K562 (cell line): ENCODE results near the gene ASCC1. TPM values are rescaled to one million over a fixed set of nuclear protein-coding genes. Genes with fewer than 3 reads are reported as not detected.

ENCODE experiments used
- ATAC-seq: fragments of 200-7000 bp; cut with Tn5 transposase; 3 replicates; pipeline ENCODE4 v1.9.1; 2020; ENCODE audit warnings: moderate library complexity
- BruUV-seq: library from RNA; stranded (reverse); fragments of 400-500 nt; replicated peaks from 2 replicates; lab custom pipeline; 2021; lab: Mats Ljungman, UMichigan
- CTCF ChIA-PET: fragments of 300-600 bp; formaldehyde crosslinking; extraction: SDS; loops from one replicate; lab custom pipeline; 2021; ENCODE audit warnings: low intra/inter-chr PET ratio; lab: Yijun Ruan, JAX
- POLR2A ChIA-PET: fragments of 300-600, 350-650 bp; sonication (Branson Sonifier 250); formaldehyde crosslinking; extraction: SDS; loops from one replicate; lab custom pipeline; 2021; ENCODE audit warnings: antibody characterized with exemption, inconsistent platforms; lab: Yijun Ruan, JAX
- DNase-seq, 4 experiments: peaks; one replicate each; pipeline versions ENCODE4 v3.0.0 to v3.0.0-alpha.2; 2011 to 2018; ENCODE audit warnings: low spot score in 3 of 4, mixed read lengths in 3 of 4; ENCODE audit errors: extremely low read depth in 1 of 4
- FAIRE-seq: peaks from 2 replicates; lab custom pipeline; 2011; peaks lifted over from hg19 to GRCh38; lab: Jason Lieb, UNC
- H2AFZ ChIP-seq: 2 replicates; pipeline ENCODE4 v1.6.0; 2011; ENCODE audit warnings: low read depth, low read length, control low read depth, inconsistent platforms
- H3K27ac ChIP-seq: fragments of 200-600 bp; 3 replicates; pipeline ENCODE4 v1.8.0; 2011; ENCODE audit warnings: low read depth, mild to moderate bottlenecking, control low read depth, inconsistent platforms, low read length, moderate library complexity, mixed read lengths; ENCODE audit errors: extremely low read depth
- H3K27me3 ChIP-seq, 2 experiments: fragments of 300-600 bp in 1 of 2; 2 replicates in 1 of 2; 3 replicates in 1 of 2; pipeline versions ENCODE4 v1.6.0 to v1.8.0; 2011; ENCODE audit warnings: inconsistent platforms in 2 of 2, low read length in 2 of 2, mild to moderate bottlenecking in 1 of 2, mixed read lengths in 1 of 2, moderate library complexity in 1 of 2; ENCODE audit not compliant: control insufficient read depth in 2 of 2, insufficient read depth in 2 of 2
- H3K36me3 ChIP-seq: fragments of 300-600 bp; 3 replicates; pipeline ENCODE4 v1.8.0; 2011; ENCODE audit warnings: mild to moderate bottlenecking, low read length, inconsistent platforms; ENCODE audit not compliant: control insufficient read depth, insufficient read depth
- H3K4me1 ChIP-seq, 2 experiments: fragments of 200-600 bp in 1 of 2; replicated peaks in 1 of 2; 2 replicates in 1 of 2; 3 replicates in 1 of 2; pipeline versions ENCODE4 v1.5.1 to v1.8.0; 2011; ENCODE audit warnings: inconsistent platforms in 2 of 2, low read length in 2 of 2, mild to moderate bottlenecking in 1 of 2, mixed read lengths in 1 of 2, moderate library complexity in 1 of 2; ENCODE audit not compliant: control insufficient read depth in 2 of 2, insufficient read depth in 2 of 2
- H3K4me2 ChIP-seq: 2 replicates; pipeline ENCODE4 v1.6.1; 2011; ENCODE audit warnings: low read length, control low read depth, inconsistent platforms, mixed read lengths; ENCODE audit not compliant: insufficient read depth
- H3K4me3 ChIP-seq: fragments of 200-600 bp; sonication (generic), shearing (Covaris generic); 2 replicates; pipeline ENCODE4 v1.5.1; 2016; ENCODE audit warnings: control low read depth, inconsistent platforms
- H3K79me2 ChIP-seq: fragments of 200-600 bp; 3 replicates; pipeline ENCODE4 v1.8.0; 2011; ENCODE audit warnings: low read length, inconsistent platforms; ENCODE audit not compliant: control insufficient read depth, insufficient read depth
- H3K9ac ChIP-seq, 2 experiments: 2 replicates each; pipeline versions ENCODE4 v1.6.0 to v1.6.1; 2011; ENCODE audit warnings: low read depth in 2 of 2, low read length in 2 of 2, control low read depth in 1 of 2, inconsistent platforms in 1 of 2, mild to moderate bottlenecking in 1 of 2, mixed read lengths in 1 of 2; ENCODE audit not compliant: insufficient read depth in 1 of 2
- H3K9me1 ChIP-seq: one replicate; pipeline ENCODE4 v1.6.0; 2011; ENCODE audit warnings: inconsistent platforms, mild to moderate bottlenecking, low read length, moderate library complexity; ENCODE audit not compliant: control insufficient read depth, insufficient read depth
- H3K9me3 ChIP-seq: replicated peaks from 2 replicates; pipeline ENCODE4 v1.5.1; 2011; ENCODE audit warnings: low read depth, low read length, inconsistent platforms; ENCODE audit not compliant: control insufficient read depth, insufficient read depth
- H4K20me1 ChIP-seq: replicated peaks from 2 replicates; pipeline ENCODE4 v1.6.1; 2011; ENCODE audit warnings: low read length, inconsistent platforms, mixed read lengths; ENCODE audit not compliant: control insufficient read depth, insufficient read depth
- E2F3 ChIP-seq: fragments of 250-450 bp; sonication (Bioruptor Pico); IDR thresholded peaks from 2 replicates; pipeline ENCODE4 v1.4.0; 2020; ENCODE audit warnings: mild to moderate bottlenecking
- EZH2 ChIP-seq: IDR thresholded peaks from 2 replicates; pipeline ENCODE4 v1.6.1; 2012; ENCODE audit warnings: low read depth, mild to moderate bottlenecking, inconsistent platforms, low read length, borderline replicate concordance
- FOXP1 ChIP-seq: sonication (generic); formaldehyde crosslinking; IDR thresholded peaks from 2 replicates; pipeline ENCODE4 v1.8.0; 2022; ENCODE audit warnings: mild to moderate bottlenecking, missing genetic modification reagents
- GTF2B ChIP-seq: IDR thresholded peaks from 2 replicates; pipeline ENCODE4 v1.6.1; 2011; ENCODE audit not compliant: insufficient read length; ENCODE audit errors: extremely low read depth
- HINFP ChIP-seq: fragments of 450-650 bp; conservative IDR thresholded peaks from 2 replicates; pipeline ENCODE4 v1.6.1; 2016; ENCODE audit warnings: missing genetic modification characterization, low read depth, mild to moderate bottlenecking, control low read depth, missing compliant biosample characterization
- MLX ChIP-seq, 2 experiments: fragments of 450-650 bp in 1 of 2; sonication (generic) in 1 of 2; formaldehyde crosslinking; conservative IDR thresholded peaks; 2 replicates each; pipeline versions ENCODE4 v1.4.0 to v1.8.1; 2020 to 2022; ENCODE audit warnings: mild to moderate bottlenecking in 1 of 2, missing genetic modification reagents in 1 of 2
- PHB ChIP-seq: fragments of 250-450 bp; sonication (Bioruptor Pico); IDR thresholded peaks from 2 replicates; pipeline ENCODE4 v1.5.0; 2021
- PTBP1 ChIP-seq: fragments of 200-400 bp; formaldehyde crosslinking; IDR thresholded peaks from 2 replicates; pipeline ENCODE4 v1.6.1; 2017; ENCODE audit warnings: low read depth, low read length
- SIN3A ChIP-seq, 2 experiments: fragments of 150-350 bp in 1 of 2; IDR thresholded peaks; 2 replicates each; pipeline ENCODE4 v1.6.1; 2011 to 2016; ENCODE audit warnings: borderline replicate concordance in 2 of 2, low read depth in 2 of 2, low read length in 2 of 2, mild to moderate bottlenecking in 2 of 2, moderate library complexity in 2 of 2; ENCODE audit not compliant: control insufficient read depth in 1 of 2
- TAF15 ChIP-seq: fragments of 200-400 bp; formaldehyde crosslinking; IDR thresholded peaks from 2 replicates; pipeline ENCODE4 v1.6.1; 2017; ENCODE audit warnings: mild to moderate bottlenecking, low read depth, low read length, moderate library complexity
- ZNF408 ChIP-seq: fragments of 250-450 bp; sonication (Bioruptor Pico); IDR thresholded peaks from 2 replicates; pipeline ENCODE4 v1.4.0; 2020; ENCODE audit warnings: low read depth, mild to moderate bottlenecking, moderate library complexity
- ZNF444 ChIP-seq: fragments of 250-450 bp; sonication (Bioruptor Pico); IDR thresholded peaks from 2 replicates; pipeline ENCODE4 v1.4.0; 2020; ENCODE audit warnings: mild to moderate bottlenecking, moderate library complexity
- ZNF639 ChIP-seq, 2 experiments: fragments of 200-800 bp in 1 of 2; sonication (Bioruptor generic) in 1 of 2; sonication (generic) in 1 of 2; formaldehyde crosslinking in 1 of 2; IDR thresholded peaks in 1 of 2; conservative IDR thresholded peaks in 1 of 2; 2 replicates each; pipeline versions ENCODE4 v1.5.0 to v1.6.1; 2016 to 2020; ENCODE audit warnings: missing compliant biosample characterization in 1 of 2, missing genetic modification characterization in 1 of 2, missing genetic modification reagents in 1 of 2
- WGBS: fragments of 100-300 bp; shearing (Covaris generic); methylation state at CpG from one replicate; pipeline ENCODE4 v1.1.6; 2016; ENCODE audit warnings: low coverage, mixed read lengths; ENCODE audit not compliant: insufficient coverage; ENCODE audit errors: missing lambda C conversion rate; 5-methylcytosine and 5-hydroxymethylcytosine counted together
- in situ Hi-C: fragments of 300-500 bp; cut with MboI; formaldehyde crosslinking; loops from 4 replicates; pipeline ENCODE4 v1.15.0; 2018; ENCODE audit warnings: inconsistent platforms, mixed read lengths
- intact Hi-C: fragments of 100-400 bp; cut with micrococcal nuclease; formaldehyde crosslinking; loops from 2 replicates; pipeline ENCODE4 v1.14.2; 2022
- polyA plus RNA-seq, 8 experiments: library from polyadenylated mRNA; depleted of rRNA in 4 of 8; stranded (reverse) in 5 of 8; unstranded in 3 of 8; fragments of >200 nt; fragmentation: Nextera tagmentation in 2 of 8; fragmentation: Illumina TruSeq in 1 of 8; extraction: Ambion mirVana in 2 of 8; extraction: Trizol in 1 of 8; gene quantifications; 2 replicates each; pipeline versions ENCODE4 v1.2.1 to v1.2.3, GENCODE V29; 2011 to 2014; ENCODE audit warnings: inconsistent platforms in 1 of 8, missing spikeins in 1 of 8
- total RNA-seq, 7 experiments: library from RNA; depleted of rRNA in 6 of 7; stranded (reverse); fragments of >200 nt in 6 of 7; fragmentation: Illumina TruSeq in 2 of 7; extraction: Trizol in 2 of 7; gene quantifications; 2 replicates each; pipeline versions ENCODE4 v1.2.1 to v1.2.3, GENCODE V29; 2011 to 2021; ENCODE audit warnings: low replicate concordance in 1 of 7

The ASCC1 gene
- total and polyA plus RNA-seq, 9 of the 15 experiments (the other 6 are each of a cell fraction or from before 2014, with no cell fraction given), result 31.7 to 73.3 (median 52.8) TPM

- no peaks in the 10 kb centered on the region for H3K9me1 ChIP-seq
- TF ChIP-seq GTF2B (no peak), ZNF444 (CRISPR knock-in tag) (no peak), PHB (no peak), SIN3A (IDR thresholded peaks at IDR 0.05; ENCODE audit: borderline replicate concordance in 2 of 2, control insufficient read depth in 1 of 2, low read depth in 2 of 2, low read length in 2 of 2) (no peak), TAF15 (no peak), ZNF408 (CRISPR knock-in tag) (no peak), HINFP (tag) (no peak), EZH2 (no peak), FOXP1 (no peak), PTBP1 (no peak), MLX (CRISPR knock-in tag; conservative IDR thresholded peaks at IDR 0.05) (no peak), ZNF639 (CRISPR knock-in tag; conservative IDR thresholded peaks at IDR 0.05 in 1 of 2, IDR thresholded peaks at IDR 0.05 in 1 of 2) (no peak), E2F3 (CRISPR knock-in tag) (no peak)
- ChIA-PET CTCF (interaction anchor here (0.6 kb wide), 1 partner anchor 275 kb away, joined by 3 read pairs; no protein-coding TSS in a partner anchor), POLR2A (interaction anchor here (0.6 to 2.0 kb wide), 3 partner anchors 211 to 1346 kb away, joined by 4 to 6 read pairs (median 4); partner anchors contain the start of gene DDIT4)
- H3K36me3 ChIP-seq, result no peaks in the 10 kb centered on the region
- DNase-seq (no peak), FAIRE-seq (no peak), ATAC-seq (no peak)
- H3K4me3 ChIP-seq, result no peak overlapping the region
- no peak overlapping the region for H3K4me2 ChIP-seq
- no TSS peak for BruUV-seq
- H3K27ac ChIP-seq, result no peak overlapping the region
- intact Hi-C loops (loop anchor here (5.0 kb wide), 1 partner anchor 265 kb away; no protein-coding TSS in a partner anchor), in situ Hi-C loops (loop anchor here (10.0 kb wide), 1 partner anchor 273 kb away; no protein-coding TSS in a partner anchor)
- peaks cover 3 to 31% of the 10 kb centered on the region in 2 experiments; a peak in 3 of 5 replicates for H3K4me1 ChIP-seq
- H3K79me2 ChIP-seq, result no peaks in the 10 kb centered on the region
- peaks cover 2 to 25% of the 10 kb centered on the region in 2 experiments; a peak in 2 of 5 replicates for H3K27me3 ChIP-seq
- no peaks in the 10 kb centered on the region for H3K9me3 ChIP-seq
- 39% methylated on average over 9 of the region's 9 CpGs for WGBS
- no peaks in the 10 kb centered on the region for H4K20me1 ChIP-seq
- H3K9ac ChIP-seq, result peak overlapping the region in 1 of 2 experiments; percentile 59; a peak in 1 of 4 replicates
- H2AFZ ChIP-seq, result no peak overlapping the region
These were observed 154.1 kb downstream of the ASCC1 start for GRCh38 chr10:72061930-72062329.
